ENCODE results near the gene DHRS2.

DNA sequence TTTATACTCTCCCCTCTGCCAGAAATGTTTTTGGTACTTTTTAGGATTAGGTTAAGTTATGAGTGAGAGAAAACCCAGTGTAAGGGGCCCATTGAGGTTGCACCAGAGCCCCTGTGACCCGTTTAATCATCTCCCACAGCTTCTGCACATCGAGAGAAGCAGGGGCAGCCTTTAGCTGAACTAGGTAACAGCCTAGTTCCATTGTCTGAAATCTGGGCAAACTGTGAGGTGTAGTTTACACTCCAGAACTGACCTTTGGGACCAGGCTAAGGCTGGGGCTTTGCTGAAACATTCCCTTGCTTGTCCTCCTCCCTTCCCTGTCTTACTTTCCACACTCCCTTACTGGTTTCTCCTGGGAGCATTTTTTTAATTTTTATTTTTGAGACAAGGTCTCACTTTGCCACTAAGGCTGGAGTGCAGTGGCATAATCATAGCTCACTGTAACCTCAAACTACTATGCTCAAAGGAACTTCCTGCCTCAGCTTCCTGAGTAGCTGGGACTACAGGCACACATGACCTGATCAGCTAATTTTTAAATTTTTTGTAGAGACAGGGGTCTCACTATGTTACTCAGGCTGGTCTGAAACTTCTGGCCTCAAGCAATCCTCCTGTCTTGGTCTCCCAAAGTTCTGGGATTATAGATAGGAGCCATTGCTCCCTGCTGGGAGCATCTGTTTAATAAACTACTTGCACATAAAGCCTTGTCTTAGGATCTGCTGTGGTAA is 25.9 kb upstream of the DHRS2 start:
- no peak for TF ChIP-seq TCF3 (IDR thresholded peaks at IDR 0.05; ENCODE audit: borderline replicate concordance, insufficient read depth, low read depth, low read length)
- no peak for TF ChIP-seq SP1 (IDR thresholded peaks at IDR 0.05; ENCODE audit: low read depth, low read length)

Measured in GM12878 (cell line).